GM18519 (cell line): Measurements from ENCODE around the gene LMBR1.
"Not testable (repeated sequence)": the region's sequence is repeated elsewhere in the genome, so short reads cannot be mapped to it uniquely, and the experiment has no call there.

Experiments used
- ATAC-seq: cut with Tn5 transposase; IDR thresholded peaks from one replicate; pipeline ENCODE4 v1.9.1; 2021; ENCODE audit warnings: mild to moderate bottlenecking, moderate library complexity; ENCODE audit not compliant: unreplicated experiment, low FRiP score

The LMBR1 gene, protein sequence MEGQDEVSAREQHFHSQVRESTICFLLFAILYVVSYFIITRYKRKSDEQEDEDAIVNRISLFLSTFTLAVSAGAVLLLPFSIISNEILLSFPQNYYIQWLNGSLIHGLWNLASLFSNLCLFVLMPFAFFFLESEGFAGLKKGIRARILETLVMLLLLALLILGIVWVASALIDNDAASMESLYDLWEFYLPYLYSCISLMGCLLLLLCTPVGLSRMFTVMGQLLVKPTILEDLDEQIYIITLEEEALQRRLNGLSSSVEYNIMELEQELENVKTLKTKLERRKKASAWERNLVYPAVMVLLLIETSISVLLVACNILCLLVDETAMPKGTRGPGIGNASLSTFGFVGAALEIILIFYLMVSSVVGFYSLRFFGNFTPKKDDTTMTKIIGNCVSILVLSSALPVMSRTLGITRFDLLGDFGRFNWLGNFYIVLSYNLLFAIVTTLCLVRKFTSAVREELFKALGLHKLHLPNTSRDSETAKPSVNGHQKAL

GRCh38 chr7:156892821-156893706, at the start of gene LMBR1:
TSS of gene LMBR1 (minus strand) at chr7:156893183. CDS start at chr7:156892993, 190 bp downstream.
- peak; percentile 47 for ATAC-seq

GRCh38 chr7:156942708-156943090, 49.7 kb upstream of the LMBR1 start:
- no peak for ATAC-seq

DNA sequence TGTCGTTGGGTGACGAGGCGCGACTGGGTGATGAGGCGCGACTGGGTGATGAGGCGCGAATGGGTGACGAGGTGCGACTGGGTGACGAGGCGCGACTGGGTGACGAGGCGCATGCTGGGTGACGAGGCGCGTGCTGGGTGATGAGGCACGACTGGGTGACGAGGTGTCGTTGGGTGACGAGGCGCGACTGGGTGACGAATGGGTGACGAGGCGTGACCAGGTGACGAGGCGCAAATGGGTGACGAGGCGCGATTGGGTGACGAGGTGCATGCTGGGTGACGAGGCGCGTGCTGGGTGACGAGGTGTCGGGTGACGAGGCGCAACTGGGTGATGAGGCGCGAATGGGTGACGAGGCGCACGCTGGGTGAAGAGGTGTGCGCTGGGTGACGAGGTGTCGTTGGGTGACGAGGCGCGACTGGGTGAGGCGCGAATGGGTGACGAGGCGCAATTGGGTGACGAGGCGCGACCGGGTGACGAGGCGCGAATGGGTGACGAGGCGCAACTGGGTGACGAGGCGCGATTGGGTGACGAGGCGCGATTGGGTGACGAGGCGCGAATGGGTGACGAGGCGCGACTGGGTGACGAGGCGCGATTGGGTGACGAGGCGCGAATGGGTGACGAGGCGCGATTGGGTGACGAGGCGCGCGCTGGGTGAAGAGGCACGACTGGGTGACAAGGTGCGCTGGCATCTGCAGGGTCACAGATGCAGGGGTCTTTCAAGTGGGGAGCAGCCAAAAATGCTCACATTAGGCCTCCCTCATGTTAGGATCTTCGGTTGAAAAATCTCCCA, 48.6 kb upstream of the LMBR1 start:
- no peak for ATAC-seq

DNA sequence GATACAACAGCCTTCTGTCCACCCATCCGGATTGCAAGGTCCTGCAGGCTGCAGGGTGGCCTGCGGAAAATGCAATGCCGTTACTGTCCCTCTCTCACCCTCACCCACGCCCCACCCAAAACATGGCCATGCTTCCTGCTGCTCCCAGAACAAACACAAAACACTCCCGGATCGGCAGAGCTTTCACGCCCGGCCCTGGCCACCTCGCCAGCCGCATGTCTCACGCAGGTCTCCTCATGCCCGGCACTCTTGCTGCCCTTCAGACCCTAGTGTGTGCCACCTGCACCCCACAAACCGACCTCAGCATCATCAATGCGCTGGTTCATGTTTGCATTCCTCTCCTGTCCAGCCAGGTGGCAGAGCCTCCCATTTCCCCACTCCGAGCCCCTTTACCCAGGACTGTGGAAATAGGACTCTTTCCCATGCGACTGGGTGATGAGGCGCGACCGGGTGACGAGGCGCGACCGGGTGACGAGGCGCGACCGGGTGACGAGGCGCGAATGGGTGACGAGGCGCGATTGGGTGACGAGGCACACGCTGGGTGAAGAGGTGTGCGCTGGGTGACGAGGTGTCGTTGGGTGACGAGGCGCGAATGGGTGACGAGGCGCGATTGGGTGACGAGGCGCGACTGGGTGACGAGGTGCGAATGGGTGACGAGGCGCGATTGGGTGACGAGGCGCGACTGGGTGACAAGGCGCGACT, 47.6 kb upstream of the LMBR1 start:
- ATAC-seq = no peak

GRCh38 chr7:156936766-156937165, 43.8 kb upstream of the LMBR1 start:
- not testable (repeated sequence) for ATAC-seq

DNA sequence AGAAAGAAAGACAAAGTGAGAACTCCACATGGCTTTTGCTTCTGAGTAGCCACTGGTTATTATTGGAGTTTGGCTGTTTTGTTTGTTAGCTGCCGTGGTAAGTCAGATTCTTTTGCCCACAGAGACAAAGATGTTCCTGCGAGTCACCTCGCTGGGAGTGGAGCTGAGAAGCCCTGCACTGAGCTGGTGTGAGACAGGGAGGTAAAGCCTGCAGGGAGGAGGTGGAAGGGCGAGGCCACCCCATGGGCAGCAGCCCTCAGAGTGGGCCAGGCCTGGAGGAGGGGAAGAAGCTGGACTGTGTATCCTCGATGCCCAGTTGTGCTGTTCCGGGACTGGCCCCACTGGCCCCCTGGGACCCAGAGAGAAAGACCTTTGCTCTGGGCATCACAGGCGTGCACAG, 42.3 kb upstream of the LMBR1 start:
- ATAC-seq = no peak

GRCh38 chr7:156932006-156932405, 39.0 kb upstream of the LMBR1 start:
- no peak for ATAC-seq

DNA sequence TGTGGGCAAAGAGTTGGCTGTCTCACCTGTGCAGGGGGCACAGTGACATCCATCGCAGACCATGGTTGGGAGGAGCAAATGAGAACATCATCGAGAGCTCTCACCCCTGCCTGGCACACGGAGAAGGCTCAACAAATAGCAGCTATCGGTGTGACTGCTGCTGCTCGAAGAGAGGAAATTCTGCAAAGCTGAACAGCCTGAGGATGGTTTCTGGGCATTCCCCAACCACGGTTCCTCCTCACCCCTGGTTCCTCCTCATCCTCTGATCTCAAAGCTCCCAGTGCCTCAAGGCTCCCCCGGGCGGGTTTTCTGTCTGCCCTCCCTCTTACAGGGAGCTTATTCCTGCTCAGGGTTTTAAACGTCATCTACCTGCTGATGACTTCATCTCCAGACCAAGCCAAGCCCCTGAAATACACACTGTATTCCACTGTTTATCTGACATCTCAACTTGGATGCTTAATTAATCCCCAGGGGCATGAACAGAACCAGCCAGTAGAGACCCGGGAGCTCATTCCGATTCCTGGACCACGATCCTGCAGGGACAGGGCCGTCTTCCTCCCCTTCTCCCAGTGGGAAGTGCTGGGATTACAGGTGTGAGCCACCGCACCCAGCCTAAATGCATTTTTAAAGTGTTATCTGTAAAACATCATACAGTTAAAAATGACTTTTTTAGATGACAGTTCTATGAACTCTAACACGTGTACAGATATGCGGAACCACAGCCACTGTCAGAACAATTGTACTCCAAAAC, 37.0 kb upstream of the LMBR1 start:
- ATAC-seq = no peak

DNA sequence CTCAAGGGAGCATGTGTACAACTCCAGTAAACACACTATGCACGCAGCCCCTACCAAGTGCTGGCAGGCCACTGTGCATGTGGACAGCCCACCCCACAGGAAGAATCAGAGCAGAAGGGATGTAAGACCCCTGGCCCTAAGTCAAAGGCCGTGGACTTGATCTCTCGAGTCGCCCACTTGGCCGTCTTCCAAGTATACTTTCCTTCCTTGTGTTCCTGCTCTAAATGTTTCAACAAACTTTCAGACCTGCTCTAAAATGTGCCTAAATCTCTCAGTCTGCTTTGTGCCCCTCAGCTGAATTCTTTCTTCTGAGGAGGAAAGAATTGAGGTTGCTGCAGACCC, 35.4 kb upstream of the LMBR1 start:
- no peak for ATAC-seq

GRCh38 chr7:156927571-156928405, 34.8 kb upstream of the LMBR1 start:
- ATAC-seq = no peak

GRCh38 chr7:156925821-156926220, 32.8 kb upstream of the LMBR1 start:
- not testable (repeated sequence) for ATAC-seq

- not testable (repeated sequence) for ATAC-seq
Observed at GRCh38 chr7:156922304-156922703, 29.3 kb upstream of the LMBR1 start.

GRCh38 chr7:156920487-156921373, 27.7 kb upstream of the LMBR1 start:
- ATAC-seq = not testable (repeated sequence)

GRCh38 chr7:156920076-156920475, 27.1 kb upstream of the LMBR1 start:
- ATAC-seq = no peak

DNA sequence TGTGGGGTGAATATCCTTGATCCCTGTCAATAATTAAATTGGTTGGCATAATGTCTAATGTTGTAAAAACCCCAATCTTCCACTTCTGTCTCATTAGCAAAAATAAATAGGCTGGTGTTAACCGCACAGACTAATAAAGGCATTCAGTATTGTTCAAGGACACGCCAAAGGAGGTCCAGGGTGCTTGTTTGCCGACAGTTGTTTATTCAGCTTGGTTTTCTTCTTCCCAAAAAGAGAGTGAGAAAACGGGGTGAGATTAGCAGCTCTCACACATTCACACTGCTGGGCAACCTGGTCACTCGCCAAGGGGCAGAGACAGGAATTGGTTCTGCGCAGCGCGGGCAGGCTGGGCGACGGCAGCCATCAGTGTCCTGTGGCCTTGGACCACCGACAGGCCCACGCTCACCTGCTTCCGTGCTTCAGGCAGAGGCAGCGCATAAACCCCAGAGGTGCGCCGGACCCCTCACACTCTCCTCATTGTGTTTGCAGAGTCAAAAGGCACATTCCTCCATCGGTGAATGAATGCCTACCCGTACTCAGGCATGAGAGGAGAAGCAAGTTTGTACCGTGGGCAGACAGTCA, 26.2 kb upstream of the LMBR1 start:
- ATAC-seq = no peak

DNA sequence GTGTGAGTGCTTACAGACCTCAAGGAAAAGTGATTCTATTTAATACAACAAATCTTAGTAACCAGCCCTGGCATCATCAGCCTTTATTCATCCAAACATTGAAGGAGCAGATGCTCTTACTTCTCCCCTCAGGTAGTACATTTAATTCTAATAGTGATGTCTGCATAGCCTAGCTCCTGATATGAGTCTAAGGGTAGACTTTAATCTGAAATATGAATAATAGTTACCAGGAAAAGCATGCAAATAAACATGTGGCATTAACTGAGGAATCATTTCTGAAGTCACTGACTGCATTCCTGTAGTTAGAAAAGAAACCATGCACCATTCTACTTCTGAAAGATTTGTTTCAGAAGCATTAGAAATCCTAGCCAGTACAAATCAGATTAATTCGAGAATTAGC, 25.7 kb upstream of the LMBR1 start:
- ATAC-seq = peak; percentile 50

DNA sequence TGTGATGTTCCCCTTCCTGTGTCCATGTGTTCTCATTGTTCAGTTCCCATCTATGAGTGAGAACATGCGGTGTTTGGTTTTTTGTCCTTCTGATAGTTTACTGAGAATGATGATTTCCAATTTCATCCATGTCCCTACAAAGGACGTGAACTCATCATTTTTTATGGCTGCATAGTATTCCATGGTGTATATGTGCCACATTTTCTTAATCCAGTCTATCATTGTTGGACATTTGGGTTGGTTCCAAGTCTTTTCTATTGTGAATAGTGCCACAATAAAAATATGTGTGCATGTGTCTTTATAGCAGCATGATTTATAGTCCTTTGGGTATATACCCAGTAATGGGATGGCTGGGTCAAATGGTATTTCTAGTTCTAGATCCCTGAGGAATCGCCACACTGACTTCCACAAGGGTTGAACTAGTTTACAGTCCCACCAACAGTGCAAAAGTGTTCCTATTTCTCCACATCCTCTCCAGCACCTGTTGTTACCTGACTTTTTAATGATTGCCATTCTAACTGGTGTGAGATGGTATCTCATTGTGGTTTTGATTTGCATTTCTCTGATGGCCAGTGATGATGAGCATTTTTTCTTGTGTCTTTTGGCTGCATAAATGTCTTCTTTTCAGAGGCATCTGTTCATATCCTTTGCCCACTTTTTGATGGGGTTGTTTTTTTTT, 16.7 kb upstream of the LMBR1 start:
- ATAC-seq = not testable (repeated sequence)
